HepG2 (cell line): ENCODE data around the gene CPZ. TPM values are rescaled to one million over a fixed set of nuclear protein-coding genes. Genes with fewer than 3 reads are reported as not detected.

Source experiments
- ATAC-seq: fragments of 200-7000 bp; cut with Tn5 transposase; 3 replicates; pipeline ENCODE4 v1.9.1; 2020; ENCODE audit warnings: mild to moderate bottlenecking, moderate library complexity
- BruUV-seq: library from RNA; stranded (reverse); fragments of 400-500 nt; replicated peaks from 2 replicates; lab custom pipeline; 2021; lab: Mats Ljungman, UMichigan
- CTCF ChIA-PET: fragments of 300-600 bp; formaldehyde crosslinking; extraction: SDS; loops from one replicate; lab custom pipeline; 2021; ENCODE audit warnings: low total read pairs, inconsistent platforms, low intra/inter-chr PET ratio; lab: Yijun Ruan, JAX
- POLR2A ChIA-PET: fragments of 350-600 bp; sonication (Branson Sonifier 250); formaldehyde crosslinking; loops from one replicate; lab custom pipeline; 2020; ENCODE audit warnings: antibody characterized with exemption, inconsistent platforms; lab: Yijun Ruan, JAX
- DNase-seq: peaks from one replicate; pipeline ENCODE4 v3.0.0-alpha.2; 2015; ENCODE audit warnings: low spot score
- FAIRE-seq: peaks from 3 replicates; lab custom pipeline; 2011; peaks lifted over from hg19 to GRCh38; lab: Jason Lieb, UNC
- H2AFZ ChIP-seq: one replicate; pipeline ENCODE4 v1.6.1; 2011; ENCODE audit warnings: low read length, inconsistent platforms
- H3K27ac ChIP-seq: fragments of 300-600 bp; 3 replicates; pipeline ENCODE4 v1.8.0; 2011; ENCODE audit warnings: mixed run types, mild to moderate bottlenecking, mixed read lengths, low read length, inconsistent platforms; ENCODE audit not compliant: insufficient read depth; ENCODE audit errors: extremely low read length
- H3K27me3 ChIP-seq, 2 experiments: fragments of 200-600 bp in 1 of 2; 2 replicates in 1 of 2; 3 replicates in 1 of 2; pipeline versions ENCODE4 v1.6.0 to v1.8.0; 2011; ENCODE audit warnings: low read length in 2 of 2, mild to moderate bottlenecking in 2 of 2, moderate library complexity in 2 of 2, inconsistent platforms in 1 of 2; ENCODE audit not compliant: insufficient read depth in 2 of 2, control insufficient read depth in 1 of 2
- H3K36me3 ChIP-seq, 2 experiments: fragments of 200-600 bp in 1 of 2; replicated peaks in 1 of 2; 2 replicates in 1 of 2; 3 replicates in 1 of 2; pipeline versions ENCODE4 v1.5.1 to v1.8.0; 2011; ENCODE audit warnings: low read length in 2 of 2, inconsistent platforms in 1 of 2; ENCODE audit not compliant: insufficient read depth in 2 of 2, control insufficient read depth in 1 of 2
- H3K4me1 ChIP-seq: 2 replicates; pipeline ENCODE4 v1.5.1; 2012; ENCODE audit warnings: low read length, inconsistent platforms; ENCODE audit not compliant: insufficient read depth
- H3K4me2 ChIP-seq: 2 replicates; pipeline ENCODE4 v1.6.0; 2011; ENCODE audit warnings: low read depth, low read length, inconsistent platforms
- H3K4me3 ChIP-seq, 3 experiments: fragments of 200-600 bp in 1 of 3; sonication (generic), shearing (Covaris generic) in 1 of 3; replicated peaks in 1 of 3; 2 replicates each; pipeline ENCODE4 v1.5.1; 2011 to 2016; ENCODE audit warnings: low read length in 3 of 3, inconsistent platforms in 2 of 3, low read depth in 2 of 3, mild to moderate bottlenecking in 2 of 3, control low read depth in 1 of 3, mixed read lengths in 1 of 3; ENCODE audit not compliant: insufficient read depth in 1 of 3
- H3K79me2 ChIP-seq: one replicate; pipeline ENCODE4 v1.6.1; 2011; ENCODE audit warnings: low read length, inconsistent platforms; ENCODE audit not compliant: insufficient read depth
- H3K9ac ChIP-seq: 2 replicates; pipeline ENCODE4 v1.6.0; 2011; ENCODE audit warnings: mild to moderate bottlenecking, low read depth, low read length, inconsistent platforms; ENCODE audit not compliant: insufficient read depth
- H3K9me3 ChIP-seq: 2 replicates; pipeline ENCODE4 v1.5.1; 2012; ENCODE audit warnings: mild to moderate bottlenecking, low read length
- H4K20me1 ChIP-seq: 2 replicates; pipeline ENCODE4 v1.6.0; 2011; ENCODE audit warnings: inconsistent platforms, mild to moderate bottlenecking, low read length, moderate library complexity; ENCODE audit not compliant: insufficient read depth
- BHLHE40 ChIP-seq: IDR thresholded peaks from 2 replicates; pipeline ENCODE4 v1.6.1; 2011; ENCODE audit warnings: low read length, improper control_type of control experiment
- CCAR2 ChIP-seq: fragments of 200-400 bp; formaldehyde crosslinking; optimal IDR thresholded peaks from 2 replicates; pipeline ENCODE3; 2018; ENCODE audit warnings: low read depth, mild to moderate bottlenecking, low read length, moderate library complexity
- CREM ChIP-seq, 2 experiments: sonication (generic) in 1 of 2; formaldehyde crosslinking in 1 of 2; IDR thresholded peaks; 2 replicates each; pipeline versions ENCODE4 v1.4.0 to v1.6.1; 2016 to 2020; ENCODE audit warnings: antibody characterized with exemption in 1 of 2, mild to moderate bottlenecking in 1 of 2, missing genetic modification reagents in 1 of 2
- GABPB1 ChIP-seq: IDR thresholded peaks from 2 replicates; pipeline ENCODE4 v1.6.1; 2016; ENCODE audit warnings: mild to moderate bottlenecking, missing genetic modification reagents, moderate library complexity, missing compliant biosample characterization
- HCFC1 ChIP-seq: fragments of 150-350 bp; IDR thresholded peaks from 2 replicates; pipeline ENCODE4 v1.6.1; 2014; ENCODE audit warnings: low read depth, low read length
- HHEX ChIP-seq: IDR thresholded peaks from 2 replicates; pipeline ENCODE4 v1.6.1; 2016; ENCODE audit warnings: control low read depth
- ISX ChIP-seq: sonication (generic); formaldehyde crosslinking; conservative IDR thresholded peaks from 2 replicates; pipeline ENCODE4 v1.5.0; 2020; ENCODE audit warnings: missing genetic modification reagents
- KLF13 ChIP-seq: sonication (generic); formaldehyde crosslinking; IDR thresholded peaks from 2 replicates; pipeline ENCODE4 v1.4.0; 2020; ENCODE audit warnings: mild to moderate bottlenecking, missing genetic modification reagents
- MIER3 ChIP-seq: IDR thresholded peaks from 2 replicates; pipeline ENCODE4 v1.6.1; 2016; ENCODE audit warnings: missing compliant biosample characterization, borderline replicate concordance
- MYC ChIP-seq: sonication (generic); formaldehyde crosslinking; IDR thresholded peaks from 2 replicates; pipeline ENCODE4 v1.9.0; 2021; ENCODE audit warnings: missing genetic modification reagents, borderline replicate concordance
- NONO ChIP-seq, 2 experiments: fragments of 450-650 bp in 1 of 2; sonication (generic) in 1 of 2; formaldehyde crosslinking in 1 of 2; IDR thresholded peaks in 1 of 2; conservative IDR thresholded peaks in 1 of 2; 2 replicates each; pipeline versions ENCODE4 v1.6.1 to v1.8.0; 2017 to 2022; ENCODE audit warnings: mild to moderate bottlenecking in 1 of 2, missing genetic modification reagents in 1 of 2, moderate library complexity in 1 of 2
- NR3C1 ChIP-seq: sonication (generic); formaldehyde crosslinking; IDR thresholded peaks from 2 replicates; pipeline ENCODE4 v1.4.0; 2020; ENCODE audit warnings: missing genetic modification reagents
- RAD21 ChIP-seq: fragments of 450-650 bp; formaldehyde crosslinking; IDR thresholded peaks from 2 replicates; pipeline ENCODE4 v1.5.0; 2020; ENCODE audit warnings: mild to moderate bottlenecking
- RARA ChIP-seq: IDR thresholded peaks from 2 replicates; pipeline ENCODE4 v1.6.1; 2016; ENCODE audit warnings: missing genetic modification reagents, missing compliant biosample characterization
- SMYD3 ChIP-seq: sonication (generic); formaldehyde crosslinking; IDR thresholded peaks from 2 replicates; pipeline ENCODE4 v1.8.1; 2023; ENCODE audit warnings: mild to moderate bottlenecking, missing genetic modification reagents
- STAG1 ChIP-seq: sonication (generic); formaldehyde crosslinking; IDR thresholded peaks from 2 replicates; pipeline ENCODE4 v1.4.0; 2020; ENCODE audit warnings: missing genetic modification reagents
- XRCC5 ChIP-seq: fragments of 200-400 bp; formaldehyde crosslinking; optimal IDR thresholded peaks from 2 replicates; pipeline ENCODE3; 2017; ENCODE audit warnings: mild to moderate bottlenecking, low read length
- ZEB1 ChIP-seq: IDR thresholded peaks from 2 replicates; pipeline ENCODE4 v1.6.1; 2012; ENCODE audit warnings: mild to moderate bottlenecking, low read depth, inconsistent platforms; ENCODE audit not compliant: insufficient replicate concordance
- ZNF766 ChIP-seq: sonication (generic); formaldehyde crosslinking; IDR thresholded peaks from 2 replicates; pipeline ENCODE4 v1.5.0; 2020; ENCODE audit warnings: missing genetic modification reagents, borderline replicate concordance
- ZNF839 ChIP-seq: sonication (generic); formaldehyde crosslinking; IDR thresholded peaks from 2 replicates; pipeline ENCODE4 v1.4.0; 2020; ENCODE audit warnings: missing genetic modification reagents, mild to moderate bottlenecking, borderline replicate concordance
- WGBS: methylation state at CpG from one replicate; pipeline ENCODE4 v1.1.6; 2017; ENCODE audit warnings: low lambda C conversion rate; 5-methylcytosine and 5-hydroxymethylcytosine counted together
- in situ Hi-C: cut with HindIII; loops from 2 replicates; pipeline ENCODE4 v1.10.0; 2017; ENCODE audit warnings: low pct_unique_long_range_greater_than_20kb; ENCODE audit not compliant: extremely low pct_ligation_motif_present
- intact Hi-C: fragments of 100-400 bp; cut with micrococcal nuclease; formaldehyde crosslinking; loops from one replicate; pipeline ENCODE4 v1.10.0; 2022; ENCODE audit not compliant: unreplicated experiment
- polyA plus RNA-seq, 8 experiments: library from polyadenylated mRNA; depleted of rRNA in 3 of 8; stranded (reverse) in 7 of 8; unstranded in 1 of 8; fragments of >200 nt; fragmentation: Illumina TruSeq in 4 of 8; extraction: Trizol in 4 of 8; gene quantifications; 2 replicates each; pipeline versions ENCODE4 v1.2.1 to v1.2.3, GENCODE V29; 2011 to 2016; ENCODE audit warnings: low read depth in 4 of 8, missing spikeins in 1 of 8, mixed read lengths in 1 of 8; ENCODE audit not compliant: insufficient read depth in 1 of 8
- total RNA-seq, 5 experiments: library from RNA; depleted of rRNA; stranded (reverse); fragments of >200 nt; fragmentation: Illumina TruSeq; extraction: Trizol; gene quantifications; 2 replicates each; pipeline ENCODE4 v1.2.3, GENCODE V29; 2016; ENCODE audit warnings: low read depth in 1 of 5
- TF ChIP-seq, protein P1 (sequence below): sonication (generic); formaldehyde crosslinking; IDR thresholded peaks from 2 replicates; pipeline ENCODE4 v1.5.0; 2020; ENCODE audit warnings: mild to moderate bottlenecking, missing genetic modification reagents, moderate library complexity
- TF ChIP-seq, protein P2 (sequence below): IDR thresholded peaks from 2 replicates; pipeline ENCODE4 v1.6.1; 2016; ENCODE audit warnings: missing genetic modification reagents, missing compliant biosample characterization
- TF ChIP-seq, protein P3 (sequence below): sonication (generic); formaldehyde crosslinking; conservative IDR thresholded peaks from 2 replicates; pipeline ENCODE4 v1.4.0; 2020; ENCODE audit warnings: missing genetic modification reagents

CPZ gene
- total and polyA plus RNA-seq, 2 of the 13 experiments (the other 11 are each of a cell fraction or from before 2014, with no cell fraction given): 0.58 to 0.61 TPM

DNA sequence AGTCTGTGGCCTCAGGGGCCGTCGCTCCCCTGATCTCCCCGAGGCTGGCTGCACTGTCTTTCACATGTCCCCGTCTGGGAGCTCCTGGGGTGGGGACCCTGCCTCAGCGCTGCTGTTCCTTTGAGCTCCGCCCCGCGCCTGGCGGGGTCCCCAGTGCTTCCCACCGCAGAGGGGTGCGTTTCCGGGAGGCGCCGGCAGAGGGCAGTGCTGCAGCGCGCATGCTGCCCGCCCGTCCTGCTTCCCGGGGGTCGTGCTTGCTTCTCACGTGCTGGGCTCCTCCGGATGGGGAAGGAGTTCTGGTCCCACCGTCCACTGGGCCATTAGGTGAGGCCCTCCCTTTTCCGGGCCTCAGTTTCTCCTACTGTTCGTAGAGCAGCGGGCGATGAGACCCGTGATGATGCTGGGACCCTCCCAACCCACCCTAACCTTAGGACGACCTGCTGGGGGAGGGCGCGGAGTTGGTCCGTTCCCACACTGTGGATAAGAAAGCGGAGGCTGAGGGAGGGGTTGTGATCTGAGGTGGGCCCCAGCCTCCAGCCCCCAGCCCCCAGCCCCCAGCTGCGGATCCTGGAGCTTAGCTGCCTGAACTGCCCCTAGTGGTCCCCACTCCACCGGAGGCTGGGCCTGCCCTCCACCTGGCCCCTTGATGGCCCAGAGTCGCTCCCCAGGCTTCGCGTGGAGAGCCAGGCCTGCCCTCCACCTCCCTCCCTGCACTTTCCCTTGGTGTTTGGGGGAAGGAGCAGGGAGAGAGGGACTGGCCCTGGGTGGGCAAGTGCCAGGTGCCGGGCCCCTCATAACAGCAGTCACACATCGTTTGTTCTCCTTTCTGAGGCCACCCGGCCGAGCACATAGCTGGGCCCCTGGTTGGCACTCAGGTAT, 15.3 kb downstream of the CPZ start:
- no peaks in the 10 kb centered on the region for H3K79me2 ChIP-seq
- H3K9me3 ChIP-seq: no peaks in the 10 kb centered on the region
- FAIRE-seq: no peak
- peaks cover 12% of the 10 kb centered on the region; the same call in 1 of the 2 replicates for H4K20me1 ChIP-seq
- no peaks in the 10 kb centered on the region for H3K4me1 ChIP-seq
- no peak overlapping the region for H3K27ac ChIP-seq
- 6% methylated on average over 12 of the region's 42 CpGs for WGBS
- in situ Hi-C loops: no loop called here
- ChIA-PET POLR2A (no interaction called here), CTCF (interaction anchor here (2.0 kb wide), 1 partner anchor 310 kb away, joined by 5 read pairs; no protein-coding TSS in a partner anchor)
- intact Hi-C loops: no loop called here
- H3K36me3 ChIP-seq: no peaks in the 10 kb centered on the region
- H3K27me3 ChIP-seq: peaks cover 6 to 21% of the 10 kb centered on the region in 2 experiments
- no peak overlapping the region for H2AFZ ChIP-seq
- H3K9ac ChIP-seq: no peak overlapping the region
- DNase-seq: no peak
- no TSS peak for BruUV-seq
- ATAC-seq: peak; percentile 79
- H3K4me3 ChIP-seq: no peak overlapping the region
- no peak overlapping the region for H3K4me2 ChIP-seq
- TF ChIP-seq HCFC1: no peak
- no peak for TF ChIP-seq NR3C1 (CRISPR knock-in tag)
- no peak for TF ChIP-seq MIER3 (CRISPR knock-in tag)
- TF ChIP-seq XRCC5: peak; percentile 30
- TF ChIP-seq, protein P1, sequence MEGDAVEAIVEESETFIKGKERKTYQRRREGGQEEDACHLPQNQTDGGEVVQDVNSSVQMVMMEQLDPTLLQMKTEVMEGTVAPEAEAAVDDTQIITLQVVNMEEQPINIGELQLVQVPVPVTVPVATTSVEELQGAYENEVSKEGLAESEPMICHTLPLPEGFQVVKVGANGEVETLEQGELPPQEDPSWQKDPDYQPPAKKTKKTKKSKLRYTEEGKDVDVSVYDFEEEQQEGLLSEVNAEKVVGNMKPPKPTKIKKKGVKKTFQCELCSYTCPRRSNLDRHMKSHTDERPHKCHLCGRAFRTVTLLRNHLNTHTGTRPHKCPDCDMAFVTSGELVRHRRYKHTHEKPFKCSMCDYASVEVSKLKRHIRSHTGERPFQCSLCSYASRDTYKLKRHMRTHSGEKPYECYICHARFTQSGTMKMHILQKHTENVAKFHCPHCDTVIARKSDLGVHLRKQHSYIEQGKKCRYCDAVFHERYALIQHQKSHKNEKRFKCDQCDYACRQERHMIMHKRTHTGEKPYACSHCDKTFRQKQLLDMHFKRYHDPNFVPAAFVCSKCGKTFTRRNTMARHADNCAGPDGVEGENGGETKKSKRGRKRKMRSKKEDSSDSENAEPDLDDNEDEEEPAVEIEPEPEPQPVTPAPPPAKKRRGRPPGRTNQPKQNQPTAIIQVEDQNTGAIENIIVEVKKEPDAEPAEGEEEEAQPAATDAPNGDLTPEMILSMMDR: peak; percentile 90
- TF ChIP-seq ZNF766 (CRISPR knock-in tag): no peak
- no peak for TF ChIP-seq SMYD3 (CRISPR knock-in tag)
- no peak for TF ChIP-seq ISX (CRISPR knock-in tag)
- no peak for TF ChIP-seq HHEX (CRISPR knock-in tag)
- peak; percentile 41; the same call in 1 of the 2 replicates for TF ChIP-seq BHLHE40
- no peak for TF ChIP-seq NONO (IDR thresholded peaks at IDR 0.05)
- TF ChIP-seq NONO (CRISPR knock-in tag; conservative IDR thresholded peaks at IDR 0.05): no peak
- TF ChIP-seq, protein P2, sequence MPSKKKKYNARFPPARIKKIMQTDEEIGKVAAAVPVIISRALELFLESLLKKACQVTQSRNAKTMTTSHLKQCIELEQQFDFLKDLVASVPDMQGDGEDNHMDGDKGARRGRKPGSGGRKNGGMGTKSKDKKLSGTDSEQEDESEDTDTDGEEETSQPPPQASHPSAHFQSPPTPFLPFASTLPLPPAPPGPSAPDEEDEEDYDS (CRISPR knock-in tag): no peak
- no peak for TF ChIP-seq RARA (CRISPR knock-in tag)
- no peak for TF ChIP-seq ZEB1
- peak; percentile 71 for TF ChIP-seq STAG1 (CRISPR knock-in tag)
- no peak for TF ChIP-seq KLF13 (CRISPR knock-in tag)
- TF ChIP-seq MYC (CRISPR knock-in tag): peak; percentile 27; the same call in 1 of the 2 replicates
- peak; percentile 30; the same call in 1 of the 2 replicates for TF ChIP-seq GABPB1 (CRISPR knock-in tag)
- no peak for TF ChIP-seq CREM (IDR thresholded peaks at IDR 0.05)
- no peak for TF ChIP-seq CREM (CRISPR knock-in tag; IDR thresholded peaks at IDR 0.05)
- no peak for TF ChIP-seq ZNF839 (CRISPR knock-in tag)
- no peak for TF ChIP-seq CCAR2
- peak; percentile 82 for TF ChIP-seq RAD21 (CRISPR knock-in tag)
- TF ChIP-seq, protein P3, sequence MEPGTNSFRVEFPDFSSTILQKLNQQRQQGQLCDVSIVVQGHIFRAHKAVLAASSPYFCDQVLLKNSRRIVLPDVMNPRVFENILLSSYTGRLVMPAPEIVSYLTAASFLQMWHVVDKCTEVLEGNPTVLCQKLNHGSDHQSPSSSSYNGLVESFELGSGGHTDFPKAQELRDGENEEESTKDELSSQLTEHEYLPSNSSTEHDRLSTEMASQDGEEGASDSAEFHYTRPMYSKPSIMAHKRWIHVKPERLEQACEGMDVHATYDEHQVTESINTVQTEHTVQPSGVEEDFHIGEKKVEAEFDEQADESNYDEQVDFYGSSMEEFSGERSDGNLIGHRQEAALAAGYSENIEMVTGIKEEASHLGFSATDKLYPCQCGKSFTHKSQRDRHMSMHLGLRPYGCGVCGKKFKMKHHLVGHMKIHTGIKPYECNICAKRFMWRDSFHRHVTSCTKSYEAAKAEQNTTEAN (CRISPR knock-in tag): no peak
